NCI-H748 treated with DMSO at 0.1 percent for 48 hours (cell line): ENCODE results near the gene TMEM259.

ENCODE experiments used
- DNase-seq: peaks from one replicate; lab custom pipeline; 2025; lab: John Stamatoyannopoulos, UW

The TMEM259 gene

DNA sequence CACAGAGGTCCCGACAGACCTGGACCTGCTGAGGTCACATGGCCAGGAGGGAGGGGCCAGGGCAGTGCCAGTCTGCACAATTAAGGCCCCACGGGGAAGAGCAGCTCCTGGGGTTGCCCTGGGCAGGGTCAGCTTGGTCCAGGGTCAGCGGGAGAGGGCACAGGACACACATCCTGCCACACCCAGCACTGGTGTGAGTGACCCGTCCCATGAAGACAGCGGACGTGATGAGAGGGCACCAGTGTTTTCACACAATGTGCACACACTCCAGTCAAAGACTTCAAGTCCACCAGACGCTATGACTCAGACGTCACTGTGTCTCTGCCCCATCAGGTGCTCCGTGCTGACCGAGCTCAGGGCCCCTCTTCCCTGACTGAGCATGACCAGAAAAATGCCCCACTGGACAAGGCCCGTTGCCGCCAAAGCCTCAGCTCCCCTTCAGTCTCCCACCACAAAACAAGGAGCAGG lies 4.2 kb downstream of the TMEM259 start:
- DNase-seq: no peak

DNA sequence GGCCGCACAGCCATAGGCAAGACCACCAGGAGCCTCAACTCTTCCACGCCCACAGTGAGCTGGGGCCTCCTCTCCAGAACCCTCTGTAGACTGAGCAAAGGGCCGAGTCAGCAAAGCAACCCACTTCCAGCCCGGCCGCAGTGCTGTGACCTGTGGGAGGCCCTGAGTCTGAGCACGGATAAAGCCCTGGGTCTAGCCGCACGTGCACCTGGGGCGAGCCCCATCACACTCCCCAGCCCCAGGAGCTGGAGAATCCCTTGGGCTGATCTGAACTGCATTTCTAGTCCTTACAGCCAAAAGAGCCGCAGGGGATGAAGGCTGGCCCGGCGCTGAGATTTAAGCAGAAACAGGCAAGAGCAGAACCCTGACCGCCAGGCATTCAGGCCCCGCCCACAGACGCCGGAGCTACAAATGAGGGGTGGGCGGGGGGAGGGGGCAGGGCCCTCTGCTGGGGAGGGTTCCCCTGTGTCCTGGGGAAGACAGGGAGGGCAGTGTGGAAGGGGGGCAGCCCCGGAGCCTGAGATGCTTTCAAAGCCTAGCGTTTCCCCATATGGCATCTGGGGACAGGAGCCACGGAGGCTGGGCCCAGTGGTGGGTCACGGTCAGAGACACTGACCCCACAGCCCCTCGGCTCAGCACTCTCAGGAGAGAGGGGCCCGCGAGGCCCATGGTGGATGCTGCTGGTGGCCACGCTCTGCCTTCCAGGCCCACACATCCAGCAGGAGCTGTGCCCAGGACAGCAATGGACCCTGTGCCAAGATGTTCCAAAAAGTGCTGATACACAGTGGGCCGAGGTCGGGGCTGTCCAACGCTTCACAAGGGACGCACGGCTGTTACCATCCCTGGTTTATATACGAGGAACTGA lies 4.9 kb downstream of the TMEM259 start:
- no peak for DNase-seq

DNA sequence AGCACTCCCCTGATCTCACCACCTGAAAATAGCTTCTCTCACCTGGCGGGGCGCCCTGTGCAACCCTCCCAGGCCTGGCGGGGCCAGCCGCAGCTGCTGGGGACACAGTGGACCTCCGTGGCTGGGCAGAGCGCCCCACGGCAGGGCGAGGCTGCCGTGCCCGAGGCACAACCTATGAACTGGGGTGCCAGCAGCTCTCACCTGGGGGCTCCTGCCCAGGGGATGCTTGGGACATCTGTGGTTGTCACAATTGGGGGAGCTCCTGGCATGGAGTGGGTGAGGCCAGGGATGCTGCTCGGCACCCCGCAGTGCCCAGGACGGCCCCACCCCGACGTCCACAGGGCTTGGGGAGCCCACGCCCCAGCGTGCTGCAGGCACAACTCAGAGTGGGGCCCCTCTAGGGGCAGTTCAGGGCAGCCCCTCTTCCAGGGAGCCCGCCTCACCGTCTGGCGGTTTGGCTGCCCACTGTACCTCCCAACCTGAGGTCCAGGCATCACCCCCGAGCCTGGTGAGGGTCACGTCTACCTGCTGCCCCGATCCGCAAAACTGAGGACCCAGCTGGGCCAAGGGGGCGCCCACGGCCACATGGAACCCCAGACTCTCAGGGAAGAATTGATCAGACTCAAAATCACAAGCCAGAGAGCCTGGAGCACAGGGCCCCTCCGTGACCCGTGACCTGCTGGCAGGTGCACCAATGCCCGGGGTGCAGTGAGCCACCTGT lies 5.7 kb downstream of the TMEM259 start:
- no peak for DNase-seq

DNA sequence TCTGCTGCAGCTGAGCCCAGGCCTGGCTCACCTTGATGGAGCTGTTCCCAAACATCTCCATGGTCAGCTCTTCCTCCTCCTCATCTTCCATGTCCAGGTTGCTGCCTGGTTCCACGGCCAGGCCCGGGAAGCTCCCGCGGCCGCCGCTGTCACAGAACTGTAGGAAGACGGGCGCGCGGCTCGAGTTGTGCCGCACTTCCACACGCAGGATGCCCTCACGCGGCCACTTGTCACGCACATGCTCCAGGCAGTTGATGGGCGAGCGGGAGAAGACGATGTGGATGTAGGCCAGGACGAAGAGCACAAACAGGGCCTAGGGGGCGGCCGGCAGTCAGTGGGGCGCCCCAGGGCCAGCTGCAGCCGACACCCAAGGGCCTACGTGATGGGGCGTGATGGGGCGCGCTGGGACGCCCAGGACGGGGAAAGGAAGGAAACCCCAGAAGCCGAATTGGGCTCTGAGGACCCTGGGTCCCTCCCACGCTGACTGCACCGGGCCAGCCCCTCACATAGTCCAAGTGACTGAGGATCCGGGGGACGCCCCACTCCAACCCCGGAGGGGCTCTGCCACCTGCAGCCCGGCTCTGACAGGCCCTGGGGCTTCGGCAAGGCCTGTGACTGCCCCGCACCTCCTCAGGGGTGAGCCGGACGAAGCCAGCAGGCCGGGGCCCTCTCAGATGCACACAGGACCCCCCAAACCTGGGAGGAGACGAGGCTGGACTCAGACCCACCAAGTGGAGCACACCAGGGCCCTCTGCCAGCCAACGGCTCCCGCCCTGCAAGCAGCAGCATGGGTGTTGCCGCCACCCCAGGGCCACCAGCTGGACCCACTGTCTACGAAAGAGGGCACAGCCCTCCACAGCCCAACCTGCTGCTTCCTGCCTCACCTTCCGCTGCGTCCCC lies 6.5 kb downstream of the TMEM259 start:
- no peak for DNase-seq

DNA sequence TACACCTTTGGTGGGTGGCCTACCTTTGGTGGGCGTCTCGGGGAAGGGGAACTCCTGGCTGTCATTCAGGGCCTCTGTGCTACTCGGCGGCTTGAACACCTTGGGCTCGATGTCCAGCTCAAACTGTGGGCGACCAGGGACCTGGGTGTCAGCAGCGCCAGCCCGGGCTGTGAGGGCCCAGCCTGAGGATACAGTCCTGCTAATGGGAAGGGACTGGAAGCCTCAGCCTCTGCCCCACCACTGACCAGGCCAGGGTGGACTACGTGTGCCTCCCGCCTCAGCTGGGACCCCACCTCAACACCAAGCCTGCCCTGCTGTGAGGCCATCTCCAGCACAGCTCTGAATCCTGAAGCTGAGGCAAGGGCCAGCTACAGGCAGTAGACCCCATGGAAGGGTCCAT lies 7.7 kb downstream of the TMEM259 start:
- no peak for DNase-seq

DNA sequence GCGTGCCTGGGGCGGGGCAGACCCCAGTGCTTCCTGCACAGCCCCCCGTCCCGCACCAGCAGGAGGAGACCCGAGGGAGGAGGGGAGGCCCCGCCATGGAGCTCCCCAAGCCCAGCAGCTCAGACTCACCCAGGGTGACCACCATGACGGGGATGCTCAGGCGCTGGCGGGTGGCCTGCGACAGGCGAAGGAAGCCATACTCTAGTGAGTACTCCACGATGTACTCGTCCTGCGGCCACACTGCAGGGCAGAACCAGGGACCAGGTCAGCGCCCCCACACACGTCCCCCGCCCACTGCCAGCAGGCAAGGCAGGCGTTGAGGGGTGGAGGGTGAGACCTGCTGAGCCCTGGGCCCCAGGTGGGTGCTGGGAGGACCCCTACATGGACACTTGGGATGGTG lies 8.6 kb downstream of the TMEM259 start:
- no peak for DNase-seq

DNA sequence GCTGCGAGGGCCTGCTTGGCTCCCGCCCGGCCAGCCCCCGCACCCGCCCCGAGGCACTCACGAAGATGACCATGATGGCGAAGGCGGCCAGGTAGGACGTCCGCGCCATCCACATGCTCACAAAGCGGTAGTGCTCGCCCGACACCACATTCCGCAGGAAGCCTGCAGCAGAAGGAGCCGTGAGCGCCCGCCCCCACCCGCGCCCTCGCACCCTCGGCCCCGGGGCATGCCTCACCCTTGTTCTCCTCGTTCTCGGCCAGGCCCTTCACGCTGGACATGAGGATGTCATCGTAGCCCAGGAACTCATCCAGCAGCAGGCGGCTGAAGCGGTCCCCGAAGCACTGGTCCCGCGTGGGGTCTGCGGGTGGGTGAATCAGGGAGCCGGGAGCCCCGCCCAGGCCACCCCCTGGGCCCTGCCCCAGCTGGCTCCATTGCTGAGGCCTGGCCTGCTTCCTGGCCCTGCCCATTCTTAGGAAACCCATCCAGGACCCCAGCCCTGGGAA lies 9.0 kb downstream of the TMEM259 start:
- no peak for DNase-seq

DNA sequence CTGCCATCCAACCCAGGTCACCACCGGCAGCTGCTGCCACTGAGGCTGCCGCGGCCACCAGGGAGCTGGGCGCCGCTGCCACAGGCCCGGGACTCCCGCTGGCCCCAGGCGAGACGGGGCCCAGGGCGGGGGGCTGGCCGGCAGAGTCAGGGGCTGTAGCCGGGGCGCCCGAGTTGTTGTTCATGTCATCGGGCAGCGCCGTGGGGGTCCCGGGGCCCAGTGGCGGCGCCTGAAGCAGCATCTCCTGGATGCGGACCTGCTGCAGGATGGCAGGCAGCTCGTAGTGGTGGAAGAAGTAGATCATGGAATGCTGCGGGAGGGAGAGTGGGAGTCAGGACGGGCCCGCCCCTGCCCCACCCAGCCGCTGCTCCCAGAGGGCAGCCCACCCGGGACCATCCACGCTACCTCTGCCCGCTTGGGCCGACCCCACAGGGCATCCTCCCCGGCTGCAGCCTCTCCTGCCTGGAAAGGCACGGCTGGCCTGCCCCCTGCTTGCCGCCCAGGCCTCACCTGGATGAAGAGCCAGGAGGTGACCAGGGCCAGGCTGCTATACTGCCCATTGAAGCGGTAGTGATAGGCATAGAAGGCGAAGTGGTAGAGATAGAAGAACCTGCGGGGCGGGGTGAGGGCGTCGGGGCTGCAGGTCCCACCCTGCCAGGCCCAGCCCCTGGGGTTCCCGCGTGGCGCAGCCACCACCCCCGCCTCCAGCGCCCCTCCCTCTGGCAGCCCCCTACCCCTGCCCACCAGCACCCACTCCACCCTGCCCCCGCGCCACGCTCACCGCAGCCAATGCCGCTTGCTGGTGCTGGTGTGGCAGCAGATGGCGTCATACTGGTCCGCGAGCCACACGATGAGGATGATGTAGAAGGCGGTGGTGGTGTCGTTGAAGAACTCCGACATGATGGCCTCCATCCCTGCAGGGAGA lies 10.1 kb downstream of the TMEM259 start:
- no peak for DNase-seq

DNA sequence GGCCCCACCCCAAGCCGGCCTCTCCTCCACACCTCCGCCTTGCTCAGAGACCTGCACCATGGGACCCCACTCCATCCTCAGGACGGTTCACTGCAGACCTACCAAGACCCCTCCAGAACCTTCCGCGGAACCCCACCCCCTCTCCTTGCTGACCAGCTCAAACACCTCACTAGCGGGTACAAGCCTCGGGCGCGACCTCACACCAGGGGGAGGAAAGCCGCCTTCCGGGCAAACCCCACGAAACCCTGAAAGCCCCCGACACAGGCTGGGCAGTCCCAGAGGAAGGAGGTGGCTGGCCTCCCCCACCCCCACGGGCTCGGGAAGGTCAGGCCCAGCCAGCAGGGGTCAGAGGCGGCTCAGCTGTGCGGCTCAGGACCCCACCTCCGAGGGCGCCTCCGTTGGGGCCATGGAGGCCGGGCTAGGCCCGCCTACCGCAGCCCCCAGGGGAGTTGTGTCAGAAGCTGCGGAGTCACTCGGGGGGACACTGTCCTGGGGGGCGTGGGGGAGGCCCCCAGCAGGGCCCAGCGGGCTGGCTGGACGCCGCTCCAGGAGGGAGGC lies 10.9 kb downstream of the TMEM259 start:
- no peak for DNase-seq

DNA sequence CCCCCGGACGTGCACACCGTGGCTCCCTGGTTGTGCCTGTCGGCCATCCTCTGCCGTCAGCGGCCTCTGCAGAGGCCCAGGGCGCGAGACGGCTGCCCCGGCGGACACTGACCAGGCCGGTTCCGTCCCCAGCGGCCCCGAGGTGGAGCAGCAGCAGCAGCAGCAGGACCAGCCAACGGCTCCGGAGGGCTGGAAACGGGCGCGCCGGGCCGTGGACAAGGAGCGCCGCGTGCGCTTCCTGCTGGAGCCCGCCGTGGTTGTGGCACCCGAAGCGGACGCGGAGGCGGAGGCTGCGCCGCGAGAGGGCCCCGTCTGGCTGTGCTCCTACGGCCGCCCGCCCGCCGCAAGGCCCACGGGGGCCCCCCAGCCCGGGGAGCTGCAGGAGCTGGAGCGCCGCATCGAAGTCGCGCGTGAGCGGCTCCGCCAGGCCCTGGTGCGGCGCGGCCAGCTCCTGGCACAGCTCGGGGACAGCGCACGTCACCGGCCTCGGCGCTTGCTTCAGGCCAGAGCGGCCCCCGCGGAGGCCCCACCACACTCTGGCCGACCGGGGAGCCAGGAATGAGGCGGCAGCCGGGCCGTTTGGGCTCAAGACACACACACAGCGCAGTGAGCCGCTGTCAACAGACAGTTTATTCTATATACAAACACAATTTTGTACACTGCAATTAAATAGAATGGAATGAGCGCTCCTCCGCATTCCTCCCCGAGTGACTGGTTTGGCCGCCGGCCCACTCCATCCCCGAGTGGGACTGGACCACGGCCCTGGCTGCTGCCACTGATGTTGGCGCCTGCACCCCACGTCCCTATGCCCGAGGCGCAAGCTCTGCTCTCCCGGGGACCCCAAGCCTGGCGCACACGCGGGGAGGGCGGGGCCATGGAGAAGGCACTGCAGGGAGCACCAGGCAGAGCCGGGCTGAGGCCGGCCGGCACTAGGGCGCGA lies 11.6 kb downstream of the TMEM259 start:
- DNase-seq: no peak

DNA sequence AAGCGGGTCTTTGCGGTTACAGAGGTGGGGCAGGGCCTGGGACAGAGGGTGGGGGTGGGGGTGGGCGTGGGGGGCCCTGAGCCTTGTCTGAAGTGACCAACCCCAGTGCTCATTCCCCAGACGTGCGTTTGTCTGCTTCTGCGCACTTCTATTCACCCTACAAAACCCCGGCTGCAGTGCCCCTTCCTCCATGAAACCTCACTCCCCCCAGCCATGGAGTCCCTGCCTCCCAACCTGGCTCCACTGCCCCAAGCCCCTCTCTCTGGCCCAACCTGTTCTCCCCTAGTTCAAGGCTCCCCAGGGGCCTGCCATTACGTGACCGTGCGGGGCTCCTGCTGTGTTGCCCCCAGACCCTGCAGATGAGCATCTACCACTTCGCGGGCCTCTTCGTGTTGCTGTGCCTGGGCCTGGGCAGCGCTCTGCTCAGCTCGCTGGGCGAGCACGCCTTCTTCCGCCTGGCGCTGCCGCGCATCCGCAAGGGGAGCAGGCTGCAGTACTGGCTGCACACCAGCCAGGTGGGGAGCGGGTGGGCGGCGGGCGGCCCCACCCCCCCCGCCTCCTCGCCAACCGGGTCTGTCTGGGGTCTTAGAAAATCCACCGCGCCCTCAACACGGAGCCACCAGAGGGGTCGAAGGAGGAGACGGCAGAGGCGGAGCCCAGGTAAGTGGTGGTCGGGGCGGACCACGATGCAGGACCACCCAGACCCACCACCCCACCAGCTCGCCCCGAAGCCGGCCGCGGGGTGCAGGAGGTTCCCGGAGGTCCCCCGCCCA lies 12.5 kb downstream of the TMEM259 start:
- DNase-seq: no peak

DNA sequence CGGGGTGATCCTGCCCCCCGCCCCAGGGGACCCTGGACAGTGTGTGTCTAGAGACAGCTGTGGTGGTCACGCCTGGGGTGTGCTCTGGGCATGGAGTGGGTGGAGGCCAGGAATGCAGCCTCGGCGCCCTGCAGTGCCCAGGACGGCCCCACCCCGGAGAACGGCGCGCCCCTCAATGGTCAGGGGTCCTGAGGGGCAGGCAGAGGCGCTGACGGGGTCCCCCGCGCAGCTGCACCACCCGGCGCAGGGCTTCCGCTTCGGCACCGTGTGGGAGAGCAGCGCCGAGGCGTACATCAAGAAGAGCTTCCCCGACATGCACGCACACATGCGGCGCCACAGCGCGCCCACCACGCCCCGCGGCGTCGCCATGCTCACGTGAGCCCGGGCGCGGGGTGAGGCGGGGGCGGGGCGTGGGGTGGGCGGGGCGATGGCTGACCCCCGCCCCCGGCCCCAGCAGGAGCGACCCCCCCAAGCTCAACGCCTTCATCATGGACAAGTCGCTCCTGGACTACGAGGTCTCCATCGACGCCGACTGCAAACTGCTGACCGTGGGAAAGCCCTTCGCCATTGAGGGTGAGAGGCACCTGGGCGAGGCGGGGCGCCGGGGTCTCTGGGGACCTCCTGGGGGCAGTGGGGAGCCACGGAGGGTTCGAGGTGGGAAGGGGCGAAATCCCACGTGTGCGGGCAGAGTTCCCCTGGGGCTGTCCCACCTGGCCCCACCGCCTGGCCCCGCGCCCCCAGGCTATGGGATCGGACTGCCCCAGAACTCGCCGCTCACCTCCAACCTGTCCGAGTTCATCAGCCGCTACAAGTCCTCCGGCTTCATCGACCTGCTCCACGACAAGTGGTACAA lies 13.3 kb downstream of the TMEM259 start:
- DNase-seq: no peak

DNA sequence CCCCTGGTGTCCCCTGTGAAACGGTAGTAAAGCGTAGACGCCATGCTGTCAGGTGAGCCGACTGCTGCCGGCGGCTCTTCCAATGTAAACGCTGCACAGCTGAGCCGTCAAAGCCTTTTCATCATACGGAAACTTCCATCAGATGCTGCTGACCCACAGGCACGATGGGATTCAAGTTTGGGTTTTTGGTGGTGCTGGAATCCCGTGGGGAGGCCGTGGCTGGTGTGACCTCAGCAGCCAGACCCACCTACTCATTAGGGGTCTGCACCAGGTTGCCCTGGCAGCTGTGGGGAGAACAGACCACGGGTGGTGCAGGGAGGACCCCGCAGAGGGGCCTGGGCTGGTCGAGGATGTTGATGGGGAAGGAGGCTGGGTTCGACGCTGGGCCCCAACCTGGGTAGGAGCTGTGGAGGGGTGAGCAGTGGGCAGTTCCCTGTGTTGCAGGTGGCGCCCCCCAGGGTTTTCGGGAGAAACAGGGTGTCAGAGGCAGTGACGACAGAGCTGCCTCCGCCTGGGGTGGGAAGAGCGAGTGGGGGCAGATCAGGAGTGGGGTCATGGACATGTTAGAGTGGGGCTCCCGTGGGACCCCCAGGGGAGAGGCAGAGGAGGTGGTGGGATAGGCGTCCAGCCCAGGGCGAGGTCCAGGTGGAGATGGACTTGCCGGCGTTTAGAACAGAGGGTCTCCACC lies 14.1 kb downstream of the TMEM259 start:
- no peak for DNase-seq

DNA sequence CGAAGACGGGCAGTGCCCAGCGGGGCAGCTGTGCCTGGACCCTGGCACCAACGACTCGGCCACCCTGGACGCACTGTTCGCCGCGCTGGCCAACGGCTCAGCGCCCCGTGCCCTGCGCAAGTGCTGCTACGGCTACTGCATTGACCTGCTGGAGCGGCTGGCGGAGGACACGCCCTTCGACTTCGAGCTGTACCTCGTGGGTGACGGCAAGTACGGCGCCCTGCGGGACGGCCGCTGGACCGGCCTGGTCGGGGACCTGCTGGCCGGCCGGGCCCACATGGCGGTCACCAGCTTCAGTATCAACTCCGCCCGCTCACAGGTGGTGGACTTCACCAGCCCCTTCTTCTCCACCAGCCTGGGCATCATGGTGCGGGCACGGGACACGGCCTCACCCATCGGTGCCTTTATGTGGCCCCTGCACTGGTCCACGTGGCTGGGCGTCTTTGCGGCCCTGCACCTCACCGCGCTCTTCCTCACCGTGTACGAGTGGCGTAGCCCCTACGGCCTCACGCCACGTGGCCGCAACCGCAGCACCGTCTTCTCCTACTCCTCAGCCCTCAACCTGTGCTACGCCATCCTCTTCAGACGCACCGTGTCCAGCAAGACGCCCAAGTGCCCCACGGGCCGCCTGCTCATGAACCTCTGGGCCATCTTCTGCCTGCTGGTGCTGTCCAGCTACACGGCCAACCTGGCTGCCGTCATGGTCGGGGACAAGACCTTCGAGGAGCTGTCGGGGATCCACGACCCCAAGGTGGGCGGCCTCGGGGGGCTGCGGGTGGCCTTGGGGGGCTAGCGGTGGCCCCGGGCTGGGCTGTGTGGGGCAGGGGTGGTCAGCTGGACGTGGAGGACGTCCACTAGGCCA lies 15.9 kb downstream of the TMEM259 start:
- no peak for DNase-seq

DNA sequence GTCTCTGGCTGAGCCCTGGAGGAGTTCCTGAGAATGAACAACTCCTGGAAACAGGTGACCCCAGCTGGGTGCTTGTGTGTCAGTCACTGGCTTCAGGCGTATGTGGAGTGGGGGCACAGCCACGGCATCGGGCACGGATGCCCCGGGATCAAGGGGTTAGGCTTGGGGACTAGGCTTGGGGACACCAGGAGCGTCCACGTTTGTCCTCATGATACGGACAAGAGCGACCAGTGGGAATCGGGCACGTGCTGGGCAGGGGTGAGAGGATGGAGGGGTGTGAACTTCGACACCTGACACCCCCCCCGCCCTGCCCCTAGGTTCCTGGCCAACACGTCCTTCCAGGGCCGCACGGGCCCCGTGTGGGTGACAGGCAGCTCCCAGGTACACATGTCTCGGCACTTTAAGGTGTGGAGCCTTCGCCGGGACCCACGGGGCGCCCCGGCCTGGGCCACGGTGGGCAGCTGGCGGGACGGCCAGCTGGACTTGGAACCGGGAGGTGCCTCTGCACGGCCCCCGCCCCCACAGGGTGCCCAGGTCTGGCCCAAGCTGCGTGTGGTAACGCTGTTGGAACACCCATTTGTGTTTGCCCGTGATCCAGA lies 16.6 kb downstream of the TMEM259 start:
- no peak for DNase-seq

DNA sequence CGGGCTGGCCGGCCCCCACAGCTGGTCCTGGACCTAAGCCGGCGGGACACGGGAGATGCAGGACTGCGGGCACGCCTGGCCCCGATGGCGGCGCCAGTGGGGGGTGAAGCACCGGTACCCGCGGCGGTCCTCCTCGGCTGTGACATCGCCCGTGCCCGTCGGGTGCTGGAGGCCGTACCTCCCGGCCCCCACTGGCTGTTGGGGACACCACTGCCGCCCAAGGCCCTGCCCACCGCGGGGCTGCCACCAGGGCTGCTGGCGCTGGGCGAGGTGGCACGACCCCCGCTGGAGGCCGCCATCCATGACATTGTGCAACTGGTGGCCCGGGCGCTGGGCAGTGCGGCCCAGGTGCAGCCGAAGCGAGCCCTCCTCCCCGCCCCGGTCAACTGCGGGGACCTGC lies 17.6 kb downstream of the TMEM259 start:
- no peak for DNase-seq
